ENCODE data around the gene EYA2. TPM values are rescaled to one million over a fixed set of nuclear protein-coding genes. Genes with fewer than 3 reads are reported as not detected.

The EYA2 gene
- total and polyA plus RNA-seq, 2 donors (not counting 1 experiment from before 2014, with no cell fraction given) = 1.1 to 2.8 TPM

DNA sequence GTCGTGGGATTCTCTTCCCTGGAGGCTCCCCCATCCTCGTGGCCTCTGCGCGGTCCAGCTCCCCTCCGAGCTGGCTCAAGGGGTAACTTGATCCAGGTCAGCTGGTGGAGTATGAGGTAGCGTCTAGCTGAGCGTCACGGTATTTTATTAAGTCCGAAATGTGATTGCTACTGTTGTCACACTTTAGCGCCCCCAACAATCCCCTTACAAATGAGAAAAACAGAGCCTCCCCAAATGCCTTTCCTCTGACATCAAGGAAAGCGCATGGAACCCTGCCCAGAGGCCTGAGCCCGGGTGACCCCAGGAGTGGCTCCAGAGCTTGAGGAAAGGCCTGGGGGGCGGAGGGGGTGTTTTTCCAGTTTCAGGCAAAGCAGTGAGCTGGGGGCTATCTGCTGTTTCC is 269.5 kb downstream of the EYA2 start:
- ChIA-PET POLR2A (no interaction called here), CTCF (no interaction called here)
- Histone ChIP-seq H3K4me3 (ENCODE audit: control extremely low read depth in 1 of 5, extremely low read depth in 1 of 5, insufficient read depth in 1 of 5, low read depth in 2 of 5, low read length in 4 of 5) (no peak overlapping the region), H3K36me3 (replicated peaks in 1 of 2; ENCODE audit: control extremely low read depth in 1 of 2, control insufficient read depth in 1 of 2, extremely low read depth in 1 of 2, insufficient read depth in 2 of 2, low read length in 1 of 2) (no peaks in the 10 kb centered on the region), H2AFZ (ENCODE audit: insufficient read depth, low read depth, low read length, poor library complexity, severe bottlenecking) (no peak overlapping the region), H3K79me2 (ENCODE audit: control insufficient read depth, insufficient read depth, low read length) (no peaks in the 10 kb centered on the region), H4K20me1 (ENCODE audit: control insufficient read depth, insufficient read depth, low read length, poor library complexity, severe bottlenecking) (no peaks in the 10 kb centered on the region), H3K4me2 (replicated peaks; ENCODE audit: low read depth, low read length, poor library complexity, severe bottlenecking) (no peak overlapping the region), H3K27ac (ENCODE audit: low read length in 2 of 2) (no peak overlapping the region), H3K4me1 (ENCODE audit: control insufficient read depth in 2 of 2, insufficient read depth in 2 of 2, low read length in 2 of 2) (no peaks in the 10 kb centered on the region), H3K9ac (ENCODE audit: low read length) (no peak overlapping the region), H3K27me3 (replicated peaks in 1 of 4; ENCODE audit: control extremely low read depth in 1 of 4, control insufficient read depth in 3 of 4, insufficient read depth in 4 of 4, low read length in 3 of 4) (peaks cover 0 to 7% (median 1%) of the 10 kb centered on the region in 4 experiments), H3K9me3 (ENCODE audit: control extremely low read depth in 1 of 3, control insufficient read depth in 2 of 3, insufficient read depth in 1 of 3, low read length in 2 of 3) (peaks cover 0 to 11% (median 0%) of the 10 kb centered on the region in 3 donors)
- intact Hi-C loops (cut with micrococcal nuclease) = no loop called here
- H3K27ac Mint-ChIP-seq = no peak overlapping the region
- ATAC-seq (ENCODE audit: low read depth) = no peak
- WGBS (ENCODE audit: insufficient coverage) = 100% methylated on average over 5 of the region's 13 CpGs
- no peaks in the 10 kb centered on the region for H3K4me1 Mint-ChIP-seq
- no peaks in the 10 kb centered on the region for H3K9me3 Mint-ChIP-seq (ENCODE audit: insufficient read depth)
- peaks cover 15% of the 10 kb centered on the region for H3K27me3 Mint-ChIP-seq
- no peak for TF ChIP-seq EZH2 (IDR thresholded peaks at IDR 0.05; ENCODE audit: borderline replicate concordance, insufficient read depth, low read depth, low read length, poor library complexity, severe bottlenecking)
- TF ChIP-seq, protein P1, sequence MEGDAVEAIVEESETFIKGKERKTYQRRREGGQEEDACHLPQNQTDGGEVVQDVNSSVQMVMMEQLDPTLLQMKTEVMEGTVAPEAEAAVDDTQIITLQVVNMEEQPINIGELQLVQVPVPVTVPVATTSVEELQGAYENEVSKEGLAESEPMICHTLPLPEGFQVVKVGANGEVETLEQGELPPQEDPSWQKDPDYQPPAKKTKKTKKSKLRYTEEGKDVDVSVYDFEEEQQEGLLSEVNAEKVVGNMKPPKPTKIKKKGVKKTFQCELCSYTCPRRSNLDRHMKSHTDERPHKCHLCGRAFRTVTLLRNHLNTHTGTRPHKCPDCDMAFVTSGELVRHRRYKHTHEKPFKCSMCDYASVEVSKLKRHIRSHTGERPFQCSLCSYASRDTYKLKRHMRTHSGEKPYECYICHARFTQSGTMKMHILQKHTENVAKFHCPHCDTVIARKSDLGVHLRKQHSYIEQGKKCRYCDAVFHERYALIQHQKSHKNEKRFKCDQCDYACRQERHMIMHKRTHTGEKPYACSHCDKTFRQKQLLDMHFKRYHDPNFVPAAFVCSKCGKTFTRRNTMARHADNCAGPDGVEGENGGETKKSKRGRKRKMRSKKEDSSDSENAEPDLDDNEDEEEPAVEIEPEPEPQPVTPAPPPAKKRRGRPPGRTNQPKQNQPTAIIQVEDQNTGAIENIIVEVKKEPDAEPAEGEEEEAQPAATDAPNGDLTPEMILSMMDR (IDR thresholded peaks at IDR 0.05) = no peak
- DNase-seq = no peak
- no peak overlapping the region for H3K4me3 Mint-ChIP-seq

DNA sequence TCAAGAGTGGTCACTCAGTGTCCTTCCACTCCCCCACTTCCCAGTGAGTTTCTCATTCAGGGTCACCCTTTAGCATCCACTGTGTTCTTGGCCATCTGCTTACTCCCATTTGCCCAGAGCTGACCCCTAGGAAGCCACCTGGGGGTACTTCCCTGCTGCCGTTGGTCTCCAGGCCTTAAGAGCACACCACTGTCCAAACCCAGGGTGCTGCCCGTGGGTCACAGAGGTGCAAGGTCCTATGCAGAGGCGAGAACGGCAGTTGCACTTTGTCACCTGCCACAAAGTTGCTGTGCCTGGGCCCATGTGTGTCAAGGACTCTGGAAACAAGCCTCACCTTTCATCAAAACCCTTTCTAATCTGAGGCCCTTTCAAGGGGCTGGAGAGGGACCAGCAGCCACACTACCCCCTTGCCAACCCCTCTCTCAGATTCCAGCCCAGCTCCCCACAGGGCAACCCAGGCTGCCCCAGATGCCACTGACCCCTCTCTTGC is 270.8 kb downstream of the EYA2 start:
- POLR2A ChIA-PET = no interaction called here
- no peaks in the 10 kb centered on the region for H3K4me1 Mint-ChIP-seq
- WGBS (ENCODE audit: insufficient coverage) = 90% methylated on average over 4 of the region's 4 CpGs
- H3K4me3 ChIP-seq (ENCODE audit: control extremely low read depth in 1 of 5, extremely low read depth in 1 of 5, insufficient read depth in 1 of 5, low read depth in 2 of 5, low read length in 4 of 5) = no peak overlapping the region
- H3K9me3 Mint-ChIP-seq (ENCODE audit: insufficient read depth) = no peaks in the 10 kb centered on the region
- peaks cover 0 to 11% (median 0%) of the 10 kb centered on the region in 3 donors for H3K9me3 ChIP-seq (ENCODE audit: control extremely low read depth in 1 of 3, control insufficient read depth in 2 of 3, insufficient read depth in 1 of 3, low read length in 2 of 3)
- no peak overlapping the region for H3K27ac ChIP-seq (ENCODE audit: low read length in 2 of 2)
- no peaks in the 10 kb centered on the region for H4K20me1 ChIP-seq (ENCODE audit: control insufficient read depth, insufficient read depth, low read length, poor library complexity, severe bottlenecking)
- peaks cover 0 to 7% (median 1%) of the 10 kb centered on the region in 4 experiments for H3K27me3 ChIP-seq (replicated peaks in 1 of 4; ENCODE audit: control extremely low read depth in 1 of 4, control insufficient read depth in 3 of 4, insufficient read depth in 4 of 4, low read length in 3 of 4)
- CTCF ChIA-PET = no interaction called here
- no peak for ATAC-seq (ENCODE audit: low read depth)
- H3K79me2 ChIP-seq (ENCODE audit: control insufficient read depth, insufficient read depth, low read length) = no peaks in the 10 kb centered on the region
- H3K36me3 ChIP-seq (replicated peaks in 1 of 2; ENCODE audit: control extremely low read depth in 1 of 2, control insufficient read depth in 1 of 2, extremely low read depth in 1 of 2, insufficient read depth in 2 of 2, low read length in 1 of 2) = no peaks in the 10 kb centered on the region
- H3K27me3 Mint-ChIP-seq = peaks cover 15% of the 10 kb centered on the region
- no peak overlapping the region for H2AFZ ChIP-seq (ENCODE audit: insufficient read depth, low read depth, low read length, poor library complexity, severe bottlenecking)
- no peaks in the 10 kb centered on the region for H3K4me1 ChIP-seq (ENCODE audit: control insufficient read depth in 2 of 2, insufficient read depth in 2 of 2, low read length in 2 of 2)
- no peak for TF ChIP-seq EZH2 (IDR thresholded peaks at IDR 0.05; ENCODE audit: borderline replicate concordance, insufficient read depth, low read depth, low read length, poor library complexity, severe bottlenecking)
- TF ChIP-seq, protein P1 (IDR thresholded peaks at IDR 0.05) = no peak
- H3K9ac ChIP-seq (ENCODE audit: low read length) = no peak overlapping the region
- H3K4me2 ChIP-seq (replicated peaks; ENCODE audit: low read depth, low read length, poor library complexity, severe bottlenecking) = no peak overlapping the region
- no peak for DNase-seq
- H3K27ac Mint-ChIP-seq = no peak overlapping the region
- intact Hi-C loops (cut with micrococcal nuclease) = no loop called here
- H3K4me3 Mint-ChIP-seq = no peak overlapping the region

Data from B cell (primary cell).